Smooth muscle cell (in vitro differentiated cells): ENCODE measurements around the gene EMC10. TPM values are rescaled to one million over a fixed set of nuclear protein-coding genes. Genes with fewer than 3 reads are reported as not detected.

Experiments
- DNase-seq: peaks from one replicate; lab custom pipeline; 2025; ENCODE audit not compliant: unreplicated experiment; lab: John Stamatoyannopoulos, UW
- H2AFZ ChIP-seq: fragments of 200-600 bp; sonication (generic); 2 replicates; pipeline ENCODE4 v1.6.0; 2016; ENCODE audit warnings: antibody characterized with exemption, low read depth, mild to moderate bottlenecking
- H3F3A ChIP-seq: fragments of 200-600 bp; sonication (generic); 2 replicates; pipeline ENCODE4 v1.6.0; 2017; ENCODE audit warnings: antibody characterized with exemption, low read depth
- H3K27ac ChIP-seq: fragments of 200-600 bp; sonication (generic); 2 replicates; pipeline ENCODE4 v1.5.1; 2016; ENCODE audit warnings: low read depth, mild to moderate bottlenecking
- H3K27me3 ChIP-seq: fragments of 200-600 bp; sonication (generic); 2 replicates; pipeline ENCODE4 v1.6.1; 2016; ENCODE audit warnings: low read depth, mild to moderate bottlenecking
- H3K36me3 ChIP-seq: fragments of 200-600 bp; sonication (generic); 2 replicates; pipeline ENCODE4 v1.5.1; 2016; ENCODE audit warnings: low read depth
- H3K4me1 ChIP-seq: fragments of 200-600 bp; sonication (generic); 2 replicates; pipeline ENCODE4 v1.5.1; 2016; ENCODE audit warnings: low read depth
- H3K4me2 ChIP-seq: fragments of 200-600 bp; sonication (generic); 2 replicates; pipeline ENCODE4 v1.6.0; 2016; ENCODE audit warnings: mild to moderate bottlenecking
- H3K4me3 ChIP-seq: fragments of 200-600 bp; sonication (generic); 2 replicates; pipeline ENCODE4 v1.5.1; 2016; ENCODE audit warnings: mild to moderate bottlenecking
- H3K79me2 ChIP-seq: fragments of 200-600 bp; sonication (generic); 2 replicates; pipeline ENCODE4 v1.6.0; 2016; ENCODE audit warnings: low read depth, mild to moderate bottlenecking
- H3K9ac ChIP-seq: fragments of 200-600 bp; sonication (generic); 2 replicates; pipeline ENCODE4 v1.6.0; 2016; ENCODE audit warnings: low read depth
- H3K9me3 ChIP-seq: fragments of 200-600 bp; sonication (generic); replicated peaks from 2 replicates; pipeline ENCODE4 v1.5.1; 2016; ENCODE audit warnings: low read depth
- H4K20me1 ChIP-seq: fragments of 200-600 bp; sonication (generic); 2 replicates; pipeline ENCODE4 v1.6.0; 2016; ENCODE audit warnings: low read depth
- WGBS: methylation state at CpG from one replicate; pipeline ENCODE4 v1.1.7; 2016; ENCODE audit warnings: low lambda C conversion rate; 5-methylcytosine and 5-hydroxymethylcytosine counted together
- polyA plus RNA-seq: library from polyadenylated mRNA; unstranded; fragments of >200 nt; fragmentation: Nextera tagmentation; extraction: Ambion mirVana; gene quantifications from 2 replicates; pipeline ENCODE4 v1.2.1, GENCODE V29; 2016
- total RNA-seq: library from RNA; depleted of rRNA; stranded (reverse); fragments of >200 nt; gene quantifications from 2 replicates; pipeline ENCODE4 v1.2.3, GENCODE V29; 2014
- TF ChIP-seq, protein P1 (sequence below): fragments of 200-600 bp; sonication (generic); IDR thresholded peaks from 2 replicates; pipeline ENCODE4 v1.5.1; 2017; ENCODE audit warnings: borderline replicate concordance, mild to moderate bottlenecking, antibody characterized with exemption; ENCODE audit not compliant: insufficient read depth, poor library complexity, severe bottlenecking

The EMC10 gene
- total and polyA plus RNA-seq, 2 experiments from 2014 or later: 18.0 to 51.7 TPM

DNA sequence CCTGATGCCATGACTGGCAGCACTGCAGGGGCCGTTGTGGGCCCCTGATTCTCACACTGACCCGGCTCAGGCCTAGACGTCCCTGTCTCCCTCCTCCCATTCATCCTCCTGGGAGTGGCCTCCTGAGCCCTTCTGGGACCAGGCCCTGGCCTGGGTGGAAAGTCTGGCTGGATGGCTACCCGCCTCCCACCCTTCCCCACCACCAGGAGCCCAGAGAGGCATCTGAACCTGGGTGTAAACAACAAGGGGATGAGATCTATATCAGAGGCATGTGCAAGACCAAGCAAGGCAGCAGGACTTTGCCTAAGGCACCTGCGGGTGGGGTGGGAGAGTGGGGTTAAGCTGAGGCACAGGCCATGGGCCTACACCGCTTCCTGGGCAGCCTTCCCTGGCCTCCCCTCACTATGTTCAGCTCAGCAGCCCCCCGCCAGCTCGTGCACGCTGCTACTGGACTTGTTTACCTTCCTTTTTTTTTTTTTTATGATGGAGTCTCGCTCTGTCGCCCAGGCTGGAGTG, 59.4 kb downstream of the EMC10 start:
- no peak overlapping the region for H3K9ac ChIP-seq
- no peaks in the 10 kb centered on the region for H3F3A ChIP-seq
- no peak overlapping the region for H3K4me2 ChIP-seq
- no peak for DNase-seq
- no peaks in the 10 kb centered on the region for H3K79me2 ChIP-seq
- H4K20me1 ChIP-seq: no peaks in the 10 kb centered on the region
- no peaks in the 10 kb centered on the region for H3K27me3 ChIP-seq
- 80% methylated on average over 9 of the region's 11 CpGs for WGBS
- H3K36me3 ChIP-seq: no peaks in the 10 kb centered on the region
- no peak overlapping the region for H2AFZ ChIP-seq
- H3K4me1 ChIP-seq: no peaks in the 10 kb centered on the region
- no peak overlapping the region for H3K27ac ChIP-seq
- peaks cover 3% of the 10 kb centered on the region for H3K9me3 ChIP-seq
- TF ChIP-seq, protein P1, sequence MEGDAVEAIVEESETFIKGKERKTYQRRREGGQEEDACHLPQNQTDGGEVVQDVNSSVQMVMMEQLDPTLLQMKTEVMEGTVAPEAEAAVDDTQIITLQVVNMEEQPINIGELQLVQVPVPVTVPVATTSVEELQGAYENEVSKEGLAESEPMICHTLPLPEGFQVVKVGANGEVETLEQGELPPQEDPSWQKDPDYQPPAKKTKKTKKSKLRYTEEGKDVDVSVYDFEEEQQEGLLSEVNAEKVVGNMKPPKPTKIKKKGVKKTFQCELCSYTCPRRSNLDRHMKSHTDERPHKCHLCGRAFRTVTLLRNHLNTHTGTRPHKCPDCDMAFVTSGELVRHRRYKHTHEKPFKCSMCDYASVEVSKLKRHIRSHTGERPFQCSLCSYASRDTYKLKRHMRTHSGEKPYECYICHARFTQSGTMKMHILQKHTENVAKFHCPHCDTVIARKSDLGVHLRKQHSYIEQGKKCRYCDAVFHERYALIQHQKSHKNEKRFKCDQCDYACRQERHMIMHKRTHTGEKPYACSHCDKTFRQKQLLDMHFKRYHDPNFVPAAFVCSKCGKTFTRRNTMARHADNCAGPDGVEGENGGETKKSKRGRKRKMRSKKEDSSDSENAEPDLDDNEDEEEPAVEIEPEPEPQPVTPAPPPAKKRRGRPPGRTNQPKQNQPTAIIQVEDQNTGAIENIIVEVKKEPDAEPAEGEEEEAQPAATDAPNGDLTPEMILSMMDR: no peak
- no peak overlapping the region for H3K4me3 ChIP-seq

GRCh38 chr19:50536662-50537305, 60.5 kb downstream of the EMC10 start:
- WGBS: 85% methylated on average over 16 of the region's 16 CpGs
- no peak overlapping the region for H3K9ac ChIP-seq
- no peaks in the 10 kb centered on the region for H3F3A ChIP-seq
- no peaks in the 10 kb centered on the region for H3K4me1 ChIP-seq
- DNase-seq: no peak
- H3K79me2 ChIP-seq: no peaks in the 10 kb centered on the region
- H3K9me3 ChIP-seq: peaks cover 3% of the 10 kb centered on the region
- H4K20me1 ChIP-seq: no peaks in the 10 kb centered on the region
- no peak overlapping the region for H2AFZ ChIP-seq
- TF ChIP-seq, protein P1: peak; percentile 10
- no peaks in the 10 kb centered on the region for H3K36me3 ChIP-seq
- H3K4me3 ChIP-seq: no peak overlapping the region
- no peaks in the 10 kb centered on the region for H3K27me3 ChIP-seq
- H3K27ac ChIP-seq: no peak overlapping the region
- no peak overlapping the region for H3K4me2 ChIP-seq

GRCh38 chr19:50537306-50537685, 61.0 kb downstream of the EMC10 start:
- Histone ChIP-seq H3K36me3 (no peaks in the 10 kb centered on the region), H3K4me1 (no peaks in the 10 kb centered on the region), H3K4me3 (no peak overlapping the region), H3F3A (no peaks in the 10 kb centered on the region), H4K20me1 (no peaks in the 10 kb centered on the region), H3K9me3 (peaks cover 3% of the 10 kb centered on the region), H3K79me2 (no peaks in the 10 kb centered on the region), H3K27ac (peak overlapping the region; percentile 25), H3K9ac (no peak overlapping the region), H3K27me3 (no peaks in the 10 kb centered on the region), H2AFZ (no peak overlapping the region), H3K4me2 (peak overlapping the region; percentile 39)
- WGBS: 50% methylated on average over 18 of the region's 18 CpGs
- DNase-seq: no peak
- TF ChIP-seq, protein P1: no peak

DNA sequence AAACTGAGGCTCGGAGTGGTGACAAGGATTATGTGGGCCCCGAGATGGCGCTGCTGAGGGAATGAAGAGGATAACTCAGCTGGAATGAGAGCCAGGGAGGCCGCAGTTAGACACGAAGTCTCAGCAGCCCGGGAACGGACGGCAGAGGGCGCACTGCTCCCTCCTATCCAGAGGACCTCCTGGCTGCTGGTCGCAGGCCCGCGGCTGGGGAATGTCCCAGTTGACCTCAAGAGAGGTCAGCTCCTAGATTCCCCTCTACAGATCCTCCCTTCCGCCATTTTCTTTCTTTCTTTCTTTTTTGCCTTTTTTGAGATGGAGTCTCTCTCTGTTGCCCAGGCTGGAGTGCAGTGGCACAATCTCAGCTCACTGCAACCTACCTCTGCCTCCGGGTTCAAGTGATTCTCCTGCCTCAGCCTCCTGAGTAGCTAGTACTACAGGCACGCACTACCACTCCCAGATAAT, 61.5 kb downstream of the EMC10 start:
- no peaks in the 10 kb centered on the region for H3K4me1 ChIP-seq
- peak overlapping the region; percentile 25 for H3K27ac ChIP-seq
- peak overlapping the region; percentile 39 for H3K4me2 ChIP-seq
- TF ChIP-seq, protein P1: peak; percentile 83
- WGBS: 23% methylated on average over 15 of the region's 15 CpGs
- H3K4me3 ChIP-seq: no peak overlapping the region
- peak; percentile 21 for DNase-seq
- H3K9me3 ChIP-seq: no peaks in the 10 kb centered on the region
- H3F3A ChIP-seq: no peaks in the 10 kb centered on the region
- H3K27me3 ChIP-seq: no peaks in the 10 kb centered on the region
- H3K79me2 ChIP-seq: no peaks in the 10 kb centered on the region
- no peaks in the 10 kb centered on the region for H3K36me3 ChIP-seq
- H2AFZ ChIP-seq: no peak overlapping the region
- no peaks in the 10 kb centered on the region for H4K20me1 ChIP-seq
- H3K9ac ChIP-seq: no peak overlapping the region
